HG03521 (cell line): ENCODE data around the gene PRTN3.
"Not testable (repeated sequence)": the region's sequence is repeated elsewhere in the genome, so short reads cannot be mapped to it uniquely, and the experiment has no call there.

Source experiments
- ATAC-seq: cut with Tn5 transposase; IDR thresholded peaks from one replicate; pipeline ENCODE4 v1.9.1; 2021; ENCODE audit warnings: mild to moderate bottlenecking, moderate library complexity; ENCODE audit not compliant: unreplicated experiment

The PRTN3 gene

GRCh38 chr19:878751-879561 is 38.2 kb downstream of the PRTN3 start:
- ATAC-seq: not testable (repeated sequence)

DNA sequence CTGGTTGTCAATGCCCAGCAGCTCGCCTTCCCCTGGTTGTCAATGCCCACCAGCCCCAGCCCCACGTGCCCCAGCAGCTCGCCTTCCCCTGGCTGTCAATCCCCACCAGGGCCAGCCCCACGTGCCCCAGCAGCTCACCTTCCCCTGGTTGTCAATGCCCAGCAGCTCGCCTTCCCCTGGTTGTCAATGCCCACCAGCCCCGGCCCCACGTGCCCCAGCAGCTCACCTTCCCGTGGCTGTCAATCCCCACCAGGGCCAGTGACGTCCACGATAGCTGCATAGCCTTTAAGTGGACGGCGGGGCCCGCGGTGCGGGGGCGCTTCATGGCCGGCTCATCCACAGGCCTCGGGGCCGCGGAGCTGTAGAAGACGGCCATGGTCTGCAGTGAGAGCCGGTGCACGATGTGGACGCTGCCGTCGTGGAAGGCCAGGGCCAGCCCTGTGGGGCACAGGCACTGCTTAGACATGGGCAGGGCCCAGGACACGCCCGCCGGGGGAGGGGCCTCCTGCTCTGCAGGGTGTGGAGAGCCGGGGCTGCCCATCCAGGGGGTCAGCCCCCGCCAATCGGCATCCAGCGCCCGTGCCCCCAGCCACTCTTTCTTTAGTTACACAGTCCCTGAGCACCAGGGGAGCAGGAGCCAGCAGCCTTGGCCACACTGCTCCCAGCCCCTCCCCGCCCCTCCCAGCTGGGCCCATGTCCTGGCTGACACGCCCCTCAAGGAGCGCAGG is 39.1 kb downstream of the PRTN3 start:
- no peak for ATAC-seq

DNA sequence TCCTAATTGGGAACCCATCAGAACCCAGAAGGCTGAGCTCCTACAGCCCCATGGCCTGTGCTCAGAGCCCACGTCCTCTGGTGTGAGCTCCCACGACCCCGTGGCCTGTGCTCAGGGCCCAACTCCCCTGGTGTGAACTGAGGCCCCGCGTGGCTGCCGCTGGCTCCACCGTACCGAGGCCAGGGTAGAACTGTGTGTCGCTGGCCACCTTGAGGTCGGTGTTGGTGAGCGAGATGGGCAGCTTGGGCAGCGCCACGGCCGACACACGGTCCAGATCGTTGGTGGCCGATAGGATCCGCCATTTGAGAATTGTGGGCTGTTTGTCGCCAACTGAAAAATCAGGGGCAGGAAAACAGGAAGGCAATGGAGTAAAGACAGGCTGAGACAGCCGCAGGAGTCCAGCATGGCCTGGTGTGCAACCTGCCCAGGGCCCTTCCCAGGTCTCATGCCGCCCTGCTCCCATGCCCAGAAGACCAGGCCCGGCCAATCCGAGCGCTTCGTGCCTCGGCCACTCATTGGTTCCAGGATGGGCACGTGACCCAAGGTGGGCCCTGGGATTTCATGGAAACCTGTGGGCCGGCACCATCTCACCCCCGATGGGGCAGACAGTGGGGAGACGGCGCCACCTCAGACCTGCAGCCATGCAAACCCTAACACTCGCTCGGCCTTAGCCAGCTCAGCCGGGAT is 40.7 kb downstream of the PRTN3 start:
- no peak for ATAC-seq

DNA sequence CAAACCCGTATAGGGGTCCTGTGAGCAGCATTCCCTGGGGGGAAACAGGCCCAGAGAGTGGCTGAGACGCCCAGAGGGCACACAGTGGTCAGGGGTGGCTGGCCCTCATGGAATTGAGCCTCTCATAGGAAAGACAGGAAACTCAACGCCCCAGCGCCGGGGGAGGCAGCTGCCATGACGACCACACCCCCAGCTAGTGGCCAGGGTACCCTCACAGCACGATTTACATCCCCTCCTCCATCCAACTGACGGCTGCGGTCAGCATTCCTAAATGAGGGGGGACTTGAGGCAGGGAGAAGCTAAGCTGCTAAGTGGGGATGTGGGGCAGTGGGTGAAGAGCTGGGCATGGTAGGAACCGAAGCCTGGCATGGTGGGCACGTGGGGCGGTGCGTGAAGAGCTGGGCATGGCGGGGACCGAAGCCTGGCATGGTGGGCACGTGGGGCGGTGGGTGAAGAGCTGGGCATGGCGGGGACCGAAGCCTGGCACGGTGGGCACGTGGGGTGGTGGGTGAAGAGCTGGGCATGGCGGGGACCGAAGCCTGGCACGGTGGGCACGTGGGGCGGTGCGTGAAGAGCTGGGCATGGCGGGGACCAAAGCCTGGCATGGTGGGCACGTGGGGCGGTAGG is 42.2 kb downstream of the PRTN3 start:
- no peak for ATAC-seq

GRCh38 chr19:883661-884211 is 42.9 kb downstream of the PRTN3 start:
- ATAC-seq: no peak

DNA sequence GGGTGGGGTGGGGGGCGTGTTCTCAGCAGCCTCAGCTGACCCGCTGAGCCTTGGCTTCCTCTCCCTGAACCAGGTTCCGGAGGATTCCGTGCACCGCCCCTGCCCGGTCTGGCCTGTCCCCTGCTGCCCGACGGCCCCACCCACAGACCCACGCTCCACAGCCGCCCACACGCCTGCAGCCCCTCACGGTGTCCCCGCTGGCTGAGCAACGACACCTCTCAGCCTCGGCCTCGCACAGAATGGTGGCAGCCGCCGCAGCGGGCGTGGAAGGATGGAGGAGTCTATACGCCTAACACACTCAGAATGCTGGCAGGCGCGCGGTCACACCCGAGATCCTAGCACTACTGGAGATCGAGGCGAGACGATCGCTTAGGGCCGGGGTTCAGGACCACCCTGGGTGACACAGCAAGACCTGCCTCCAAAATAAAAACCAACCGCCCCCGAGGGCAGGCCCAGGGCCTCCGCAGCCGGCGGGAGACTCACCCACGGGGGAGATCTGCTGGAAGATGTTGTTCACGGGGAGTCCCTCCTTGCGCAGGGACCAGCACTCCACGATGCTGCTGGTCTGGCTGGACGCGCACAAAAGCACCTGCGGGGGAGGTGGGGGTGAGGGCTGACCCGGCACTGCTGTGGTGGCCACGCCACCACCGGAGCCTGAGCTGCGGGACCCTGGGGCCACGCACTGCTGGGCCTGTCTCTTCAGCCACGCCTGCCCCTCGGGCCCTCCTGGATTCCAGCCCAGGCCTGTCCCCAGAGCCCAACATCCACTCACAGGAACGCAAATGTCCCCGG is 43.8 kb downstream of the PRTN3 start:
- no peak for ATAC-seq

GRCh38 chr19:885536-886224 is 44.9 kb downstream of the PRTN3 start:
- ATAC-seq: no peak

DNA sequence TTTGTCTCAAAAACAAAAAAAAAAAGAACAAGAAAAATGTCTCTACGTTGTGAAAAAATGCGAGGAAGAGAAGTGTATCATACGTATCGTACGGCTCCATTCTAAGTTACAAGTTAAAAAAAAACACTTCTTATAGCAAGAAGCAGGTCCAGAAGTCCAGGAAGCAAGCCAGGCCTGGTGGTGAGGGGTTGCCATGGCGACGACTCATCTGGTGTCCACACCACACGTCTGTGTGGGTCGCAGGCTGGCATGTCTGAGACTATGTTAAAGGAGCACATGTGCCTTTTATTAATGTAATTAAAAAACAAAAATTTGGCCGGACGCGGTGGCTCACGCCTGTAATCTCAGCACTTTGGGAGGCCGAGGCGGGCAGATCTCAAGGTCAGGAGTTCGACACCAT is 46.3 kb downstream of the PRTN3 start:
- no peak for ATAC-seq

- ATAC-seq: no peak
These were observed 46.8 kb downstream of the PRTN3 start for GRCh38 chr19:887599-887998.

DNA sequence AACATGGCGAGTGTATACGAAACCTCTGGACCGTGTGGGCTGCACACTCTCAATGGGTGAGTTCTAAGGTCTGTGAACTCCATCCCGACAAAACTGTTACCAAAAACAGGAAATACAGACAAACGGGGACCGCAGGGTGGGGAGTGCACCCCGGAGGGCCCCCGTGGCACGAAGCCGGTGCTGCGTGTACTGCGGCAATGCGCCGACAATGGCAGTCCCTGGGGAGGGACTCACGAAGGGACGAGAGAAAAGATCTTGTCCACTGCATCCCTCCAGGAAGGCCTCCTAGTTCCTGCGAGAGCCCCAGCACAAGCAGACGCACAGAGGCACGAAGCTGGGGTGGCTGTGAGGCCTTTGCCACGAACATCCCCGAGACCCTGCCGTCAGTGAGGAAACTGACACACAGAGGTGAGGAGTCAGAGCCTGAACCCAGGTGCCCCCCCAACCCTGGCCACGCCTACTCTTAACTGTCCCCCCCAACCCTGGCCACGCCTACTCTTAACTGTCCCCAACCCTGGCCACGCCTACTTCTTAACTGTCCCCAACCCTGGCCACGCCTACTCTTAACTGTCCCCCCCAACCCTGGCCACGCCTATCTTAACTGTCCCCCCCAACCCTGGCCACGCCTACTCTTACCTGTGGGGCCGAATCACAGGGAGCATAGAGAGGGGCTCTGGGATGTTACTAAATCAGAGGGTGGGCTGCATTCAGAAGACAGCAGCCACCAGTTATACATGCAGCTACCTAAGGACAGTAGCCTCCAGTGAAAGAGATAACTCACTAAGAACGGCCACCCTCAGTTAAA is 48.0 kb downstream of the PRTN3 start:
- ATAC-seq: no peak

- ATAC-seq: no peak
These were observed 49.0 kb downstream of the PRTN3 start for GRCh38 chr19:889662-890295.

DNA sequence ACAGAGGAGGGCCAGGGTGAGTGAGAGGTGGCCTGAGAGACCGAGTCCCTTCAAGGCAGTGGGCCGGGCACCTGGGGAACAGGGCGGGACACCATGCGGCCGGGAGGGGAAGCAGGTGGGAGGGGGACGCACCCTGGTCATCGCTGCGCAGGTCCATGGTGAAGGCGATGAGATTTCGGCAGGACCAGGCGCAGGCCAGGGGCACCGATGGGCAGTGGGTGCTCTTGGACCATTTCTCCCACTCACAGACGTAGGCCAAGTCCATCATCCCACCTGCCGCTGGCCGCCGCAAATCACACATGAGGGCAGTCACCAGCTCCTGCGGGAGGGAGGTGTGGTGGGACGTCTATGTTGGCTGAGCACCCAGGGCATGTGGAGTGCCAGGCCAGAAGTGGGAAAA is 50.0 kb downstream of the PRTN3 start:
- no peak for ATAC-seq

- ATAC-seq: not testable (repeated sequence)
These were observed 50.8 kb downstream of the PRTN3 start for GRCh38 chr19:891421-892200.

DNA sequence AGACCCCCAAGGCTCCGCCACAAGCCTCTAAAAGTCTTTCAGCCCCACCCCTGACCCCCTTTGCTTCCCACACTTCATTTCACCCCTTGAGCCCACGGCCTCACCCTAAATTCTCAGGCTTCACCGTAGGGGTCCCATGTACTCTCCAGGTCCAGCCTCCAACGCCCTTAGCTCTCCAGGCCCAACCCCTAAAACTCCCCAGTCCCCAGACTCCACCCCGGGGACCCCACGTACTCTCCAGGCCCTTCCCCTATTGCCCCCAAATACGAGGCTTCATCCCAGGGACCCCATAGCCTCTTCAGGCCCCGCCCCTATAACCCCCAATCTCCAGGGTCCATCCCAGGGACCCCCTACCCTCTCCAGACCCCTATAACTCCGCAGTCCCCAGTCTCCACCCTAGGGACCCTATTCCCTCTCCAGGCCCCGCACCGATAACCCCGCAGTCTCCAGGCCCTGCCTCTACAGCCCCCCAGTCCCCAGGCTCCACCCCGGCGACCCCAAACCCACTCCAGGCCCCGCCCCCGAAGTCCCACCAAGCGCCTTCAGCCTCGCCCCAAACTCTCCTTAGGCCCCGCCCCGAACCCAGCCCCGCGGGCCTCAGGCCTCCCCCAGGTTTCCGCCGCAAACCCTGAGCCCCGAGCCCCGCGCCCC is 51.6 kb downstream of the PRTN3 start:
- ATAC-seq: no peak

DNA sequence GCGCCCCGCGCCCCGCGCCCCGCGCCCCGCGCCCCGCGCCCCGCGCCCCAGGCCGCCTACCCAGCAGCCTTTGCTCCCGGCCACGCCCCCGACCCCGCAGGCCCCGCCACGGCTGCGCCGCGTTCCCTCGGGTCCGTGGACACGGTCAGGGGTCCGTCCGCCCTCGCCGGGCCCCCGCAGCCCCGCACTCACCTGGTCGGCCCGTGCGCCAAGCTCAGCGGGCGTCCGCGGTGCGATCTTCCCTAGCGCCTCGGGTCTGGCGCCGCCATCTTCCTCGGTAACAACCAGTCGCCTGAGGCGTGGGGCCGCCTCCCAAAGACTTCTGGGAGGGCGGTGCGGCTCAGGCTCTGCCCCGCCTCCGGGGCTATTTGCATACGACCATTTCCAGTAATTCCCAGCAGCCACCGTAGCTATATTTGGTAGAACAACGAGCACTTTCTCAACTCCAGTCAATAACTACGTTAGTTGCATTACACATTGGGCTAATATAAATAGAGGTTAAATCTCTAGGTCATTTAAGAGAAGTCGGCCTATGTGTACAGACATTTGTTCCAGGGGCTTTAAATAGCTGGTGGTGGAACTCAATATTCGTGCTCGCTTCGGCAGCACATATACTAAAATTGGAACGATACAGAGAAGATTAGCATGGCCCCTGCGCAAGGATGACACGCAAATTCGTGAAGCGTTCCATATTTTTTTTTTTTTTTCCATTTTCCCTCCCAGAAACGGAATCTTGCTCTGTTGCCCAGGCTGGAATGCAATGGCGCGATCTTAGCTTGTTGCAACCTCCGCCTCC is 52.3 kb downstream of the PRTN3 start, which contains the start of the genes MED16 and RNU6-9:
Gene MED16 (minus strand): TSS at position 294 of the 796 bp plus-strand sequence. CDS start 2,056 bp downstream, outside the sequence.
Gene RNU6-9 (plus strand): TSS at position 591 of the 796 bp plus-strand sequence.
- ATAC-seq: peak; percentile 81

DNA sequence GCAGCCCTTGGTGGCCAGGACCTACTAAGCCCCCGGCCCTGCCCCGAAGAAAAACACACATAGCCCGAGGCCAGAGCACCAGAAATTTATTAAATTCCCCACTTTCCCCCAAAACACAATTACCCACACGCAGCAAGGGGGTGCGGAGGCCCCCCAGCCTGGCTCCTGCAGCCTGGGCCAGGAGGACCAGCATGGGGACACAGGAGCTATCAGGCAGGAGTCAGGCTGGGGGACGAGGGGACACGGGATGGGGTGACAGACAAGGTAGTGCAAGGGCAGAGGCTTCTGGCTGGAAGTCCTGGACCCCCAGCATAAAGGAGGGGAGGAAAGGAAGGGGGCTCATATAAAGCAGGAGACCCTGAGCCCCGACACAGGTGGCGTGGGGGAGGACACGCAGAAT is 55.6 kb downstream of the PRTN3 start:
- no peak for ATAC-seq
